ENCODE results near the gene ANO3.
"Not testable (repeated sequence)": the region's sequence is repeated elsewhere in the genome, so short reads cannot be mapped to it uniquely, and the experiment has no call there.

Gene ANO3

GRCh38 chr11:26331911-26332571 lies at the start of gene ANO3:
ANO3 (plus strand) TSS chr11:26332130; CDS start chr11:26332276, 146 bp downstream.
- Histone ChIP-seq H3K4me3 (ENCODE audit: low read depth, low read length) (peak within 1 kb of the TSS; percentile 73), H3K36me3 (ENCODE audit: insufficient read depth, low read length) (no peaks in the 10 kb centered on the region), H2AFZ (ENCODE audit: low read length, unreplicated experiment) (peak within 1 kb of the TSS; percentile 58), H3K79me2 (ENCODE audit: control insufficient read depth, insufficient read depth, low read length, unreplicated experiment) (no peaks in the 10 kb centered on the region), H3K27ac (ENCODE audit: low read depth, low read length) (peak within 1 kb of the TSS; percentile 9; the same call in 1 of the 2 replicates), H3K27me3 (ENCODE audit: insufficient read depth, low read length) (no peaks in the 10 kb centered on the region), H3K4me1 (ENCODE audit: control insufficient read depth, insufficient read depth, low read length, unreplicated experiment) (peaks cover 44% of the 10 kb centered on the region)

GRCh38 chr11:26283852-26284408 lies 48.0 kb upstream of the ANO3 start:
- Histone ChIP-seq H3K4me3 (ENCODE audit: low read depth, low read length) (peak overlapping the region; percentile 78), H3K4me1 (ENCODE audit: control insufficient read depth, insufficient read depth, low read length, unreplicated experiment) (peaks cover 30% of the 10 kb centered on the region), H3K79me2 (ENCODE audit: control insufficient read depth, insufficient read depth, low read length, unreplicated experiment) (no peaks in the 10 kb centered on the region), H3K27me3 (ENCODE audit: insufficient read depth, low read length) (no peaks in the 10 kb centered on the region), H3K27ac (ENCODE audit: low read depth, low read length) (no peak overlapping the region), H3K36me3 (ENCODE audit: insufficient read depth, low read length) (no peaks in the 10 kb centered on the region), H2AFZ (ENCODE audit: low read length, unreplicated experiment) (peak overlapping the region; percentile 76)

- Histone ChIP-seq H3K27me3 (ENCODE audit: insufficient read depth, low read length) (no peaks in the 10 kb centered on the region), H3K4me1 (ENCODE audit: control insufficient read depth, insufficient read depth, low read length, unreplicated experiment) (peaks cover 30% of the 10 kb centered on the region), H3K27ac (ENCODE audit: low read depth, low read length) (no peak overlapping the region), H3K4me3 (ENCODE audit: low read depth, low read length) (no peak overlapping the region), H2AFZ (ENCODE audit: low read length, unreplicated experiment) (no peak overlapping the region), H3K79me2 (ENCODE audit: control insufficient read depth, insufficient read depth, low read length, unreplicated experiment) (no peaks in the 10 kb centered on the region), H3K36me3 (ENCODE audit: insufficient read depth, low read length) (no peaks in the 10 kb centered on the region)
These were observed 46.3 kb upstream of the ANO3 start for GRCh38 chr11:26285608-26286007.

- peaks cover 30% of the 10 kb centered on the region for H3K4me1 ChIP-seq (ENCODE audit: control insufficient read depth, insufficient read depth, low read length, unreplicated experiment)
- peak overlapping the region; percentile 33 for H3K4me3 ChIP-seq (ENCODE audit: low read depth, low read length)
- H3K27me3 ChIP-seq (ENCODE audit: insufficient read depth, low read length) = no peaks in the 10 kb centered on the region
- peak overlapping the region; percentile 62 for H2AFZ ChIP-seq (ENCODE audit: low read length, unreplicated experiment)
- no peaks in the 10 kb centered on the region for H3K36me3 ChIP-seq (ENCODE audit: insufficient read depth, low read length)
- H3K79me2 ChIP-seq (ENCODE audit: control insufficient read depth, insufficient read depth, low read length, unreplicated experiment) = no peaks in the 10 kb centered on the region
- H3K27ac ChIP-seq (ENCODE audit: low read depth, low read length) = peak overlapping the region; percentile 63
These were observed 45.4 kb upstream of the ANO3 start for GRCh38 chr11:26286472-26287066.

GRCh38 chr11:26287067-26287518 lies 44.8 kb upstream of the ANO3 start:
- H3K4me1 ChIP-seq (ENCODE audit: control insufficient read depth, insufficient read depth, low read length, unreplicated experiment) = peaks cover 30% of the 10 kb centered on the region
- peak overlapping the region; percentile 33 for H3K4me3 ChIP-seq (ENCODE audit: low read depth, low read length)
- peak overlapping the region; percentile 62 for H2AFZ ChIP-seq (ENCODE audit: low read length, unreplicated experiment)
- no peaks in the 10 kb centered on the region for H3K79me2 ChIP-seq (ENCODE audit: control insufficient read depth, insufficient read depth, low read length, unreplicated experiment)
- H3K27me3 ChIP-seq (ENCODE audit: insufficient read depth, low read length) = no peaks in the 10 kb centered on the region
- peak overlapping the region; percentile 63 for H3K27ac ChIP-seq (ENCODE audit: low read depth, low read length)
- H3K36me3 ChIP-seq (ENCODE audit: insufficient read depth, low read length) = no peaks in the 10 kb centered on the region

GRCh38 chr11:26297189-26297975 lies 34.5 kb upstream of the ANO3 start:
- Histone ChIP-seq H3K27ac (ENCODE audit: low read depth, low read length) (no peak overlapping the region), H3K79me2 (ENCODE audit: control insufficient read depth, insufficient read depth, low read length, unreplicated experiment) (no peaks in the 10 kb centered on the region), H2AFZ (ENCODE audit: low read length, unreplicated experiment) (peak overlapping the region; percentile 45), H3K36me3 (ENCODE audit: insufficient read depth, low read length) (no peaks in the 10 kb centered on the region), H3K4me3 (ENCODE audit: low read depth, low read length) (no peak overlapping the region), H3K4me1 (ENCODE audit: control insufficient read depth, insufficient read depth, low read length, unreplicated experiment) (no peaks in the 10 kb centered on the region), H3K27me3 (ENCODE audit: insufficient read depth, low read length) (no peaks in the 10 kb centered on the region)

GRCh38 chr11:26316372-26316771 lies 15.6 kb upstream of the ANO3 start:
- H3K27ac ChIP-seq (ENCODE audit: low read depth, low read length); H2AFZ ChIP-seq (ENCODE audit: low read length, unreplicated experiment): not testable (repeated sequence)

GRCh38 chr11:26319906-26320305 lies 12.0 kb upstream of the ANO3 start:
- H3K36me3 ChIP-seq (ENCODE audit: insufficient read depth, low read length) = no peaks in the 10 kb centered on the region
- H3K4me3 ChIP-seq (ENCODE audit: low read depth, low read length) = no peak overlapping the region
- H2AFZ ChIP-seq (ENCODE audit: low read length, unreplicated experiment) = no peak overlapping the region
- H3K4me1 ChIP-seq (ENCODE audit: control insufficient read depth, insufficient read depth, low read length, unreplicated experiment) = no peaks in the 10 kb centered on the region
- H3K79me2 ChIP-seq (ENCODE audit: control insufficient read depth, insufficient read depth, low read length, unreplicated experiment) = no peaks in the 10 kb centered on the region
- H3K27ac ChIP-seq (ENCODE audit: low read depth, low read length) = no peak overlapping the region
- H3K27me3 ChIP-seq (ENCODE audit: insufficient read depth, low read length) = no peaks in the 10 kb centered on the region

More at GRCh38 chr11:26316372-26316771, 15.6 kb upstream of the ANO3 start:
- H3K36me3 ChIP-seq (ENCODE audit: insufficient read depth, low read length); H3K4me3 ChIP-seq (ENCODE audit: low read depth, low read length); H3K4me1 ChIP-seq (ENCODE audit: control insufficient read depth, insufficient read depth, low read length, unreplicated experiment); H3K79me2 ChIP-seq (ENCODE audit: control insufficient read depth, insufficient read depth, low read length, unreplicated experiment); H3K27me3 ChIP-seq (ENCODE audit: insufficient read depth, low read length): not testable (repeated sequence)

- H2AFZ ChIP-seq (ENCODE audit: low read length, unreplicated experiment) = no peak overlapping the region
- H3K27ac ChIP-seq (ENCODE audit: low read depth, low read length) = no peak overlapping the region
- H3K27me3 ChIP-seq (ENCODE audit: insufficient read depth, low read length) = no peaks in the 10 kb centered on the region
These were observed 10.4 kb upstream of the ANO3 start for GRCh38 chr11:26321516-26321915.

GRCh38 chr11:26322335-26323067 lies 9.4 kb upstream of the ANO3 start:
- no peak overlapping the region for H2AFZ ChIP-seq (ENCODE audit: low read length, unreplicated experiment)
- no peaks in the 10 kb centered on the region for H3K36me3 ChIP-seq (ENCODE audit: insufficient read depth, low read length)
- no peaks in the 10 kb centered on the region for H3K4me1 ChIP-seq (ENCODE audit: control insufficient read depth, insufficient read depth, low read length, unreplicated experiment)
- H3K4me3 ChIP-seq (ENCODE audit: low read depth, low read length) = no peak overlapping the region
- H3K27me3 ChIP-seq (ENCODE audit: insufficient read depth, low read length) = no peaks in the 10 kb centered on the region
- H3K79me2 ChIP-seq (ENCODE audit: control insufficient read depth, insufficient read depth, low read length, unreplicated experiment) = no peaks in the 10 kb centered on the region
- H3K27ac ChIP-seq (ENCODE audit: low read depth, low read length) = no peak overlapping the region

More at GRCh38 chr11:26321516-26321915, 10.4 kb upstream of the ANO3 start:
- Histone ChIP-seq H3K4me3 (ENCODE audit: low read depth, low read length) (no peak overlapping the region), H3K4me1 (ENCODE audit: control insufficient read depth, insufficient read depth, low read length, unreplicated experiment) (no peaks in the 10 kb centered on the region), H3K79me2 (ENCODE audit: control insufficient read depth, insufficient read depth, low read length, unreplicated experiment) (no peaks in the 10 kb centered on the region), H3K36me3 (ENCODE audit: insufficient read depth, low read length) (no peaks in the 10 kb centered on the region)

Data from ACC112 (cell line).